Measurements from ENCODE around the gene RRP9. TPM values are rescaled to one million over a fixed set of nuclear protein-coding genes. Genes with fewer than 3 reads are reported as not detected.

The RRP9 gene
- total and polyA plus RNA-seq, 10 donors = 9.5 to 26.6 (median 14.1) TPM

DNA sequence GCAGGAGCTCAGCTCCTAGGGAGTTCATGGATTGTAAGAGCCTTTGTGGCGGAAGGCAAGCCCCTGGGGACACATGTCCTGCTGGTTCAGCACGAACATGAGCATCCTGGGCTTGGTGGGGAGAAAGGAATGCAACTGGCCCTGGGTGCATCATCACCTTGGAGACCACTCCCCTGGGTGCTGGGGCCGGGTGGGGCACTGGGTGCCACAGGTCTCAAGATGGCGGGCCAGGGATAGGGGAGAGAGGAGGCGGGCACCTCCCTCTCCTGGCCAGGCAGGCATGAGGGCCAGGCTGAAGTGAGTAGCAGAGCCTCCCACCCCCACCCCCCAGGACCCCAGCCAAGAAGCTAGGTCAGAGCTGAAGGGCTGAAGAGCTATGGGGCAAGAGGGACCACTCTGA, 24.8 kb upstream of the RRP9 start:
- peaks cover 0 to 8% (median 0%) of the 10 kb centered on the region in 6 donors for H3K36me3 ChIP-seq
- TF ChIP-seq POLR2AphosphoS5 (IDR thresholded peaks at IDR 0.05) = no peak
- no peak for DNase-seq
- peaks cover 0 to 18% (median 0%) of the 10 kb centered on the region in 7 donors for H3K27me3 ChIP-seq (replicated peaks in 1 of 7)
- peaks cover 0 to 77% (median 35%) of the 10 kb centered on the region in 6 donors for H3K4me1 ChIP-seq
- WGBS, 5 donors = 79 to 90% (median 84%) methylated on average over 3 to 5 of the region's 5 CpGs
- H3K9me3 ChIP-seq = no peaks in the 10 kb centered on the region
- peak overlapping the region in 3 of 8 donors; percentile 86 to 90 (median 89) for H3K27ac ChIP-seq
- intact Hi-C loops (cut with DNase I; ENCODE audit: low total_unique reads) = no loop called here
- H3K4me3 ChIP-seq = peak overlapping the region in 5 of 8 donors; percentile 54 to 86 (median 62)

DNA sequence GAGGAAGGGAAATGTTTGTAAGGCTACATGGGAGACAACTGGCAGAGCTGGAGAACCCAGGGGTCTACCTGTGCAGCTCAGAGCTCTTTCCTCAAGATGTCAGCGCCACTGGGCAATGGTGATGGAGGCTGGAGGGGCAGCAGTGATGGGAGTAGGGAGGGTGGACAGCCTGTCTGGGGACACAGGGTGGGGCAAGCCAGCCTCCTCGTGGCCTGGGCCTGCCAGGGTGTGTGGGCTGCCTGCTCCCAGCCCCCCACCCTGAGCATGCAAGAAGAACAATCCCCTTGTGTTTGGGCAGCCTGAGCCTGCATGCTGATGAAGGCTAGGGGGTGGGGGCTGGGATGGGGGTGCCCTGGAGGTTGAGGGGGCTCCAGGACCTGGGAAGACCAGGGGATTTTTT, 24.3 kb upstream of the RRP9 start:
- H3K4me3 ChIP-seq = peak overlapping the region in 1 of 8 donors; percentile 86
- DNase-seq = no peak
- H3K4me1 ChIP-seq = peaks cover 0 to 77% (median 35%) of the 10 kb centered on the region in 6 donors
- WGBS, 5 donors = 72 to 100% (median 80%) methylated on average over 2 of the region's 2 CpGs
- intact Hi-C loops (cut with DNase I; ENCODE audit: low total_unique reads) = no loop called here
- H3K27me3 ChIP-seq (replicated peaks in 1 of 7) = peaks cover 0 to 18% (median 0%) of the 10 kb centered on the region in 7 donors
- no peaks in the 10 kb centered on the region for H3K9me3 ChIP-seq
- no peak for TF ChIP-seq POLR2AphosphoS5 (IDR thresholded peaks at IDR 0.05)
- TF ChIP-seq, protein P1, sequence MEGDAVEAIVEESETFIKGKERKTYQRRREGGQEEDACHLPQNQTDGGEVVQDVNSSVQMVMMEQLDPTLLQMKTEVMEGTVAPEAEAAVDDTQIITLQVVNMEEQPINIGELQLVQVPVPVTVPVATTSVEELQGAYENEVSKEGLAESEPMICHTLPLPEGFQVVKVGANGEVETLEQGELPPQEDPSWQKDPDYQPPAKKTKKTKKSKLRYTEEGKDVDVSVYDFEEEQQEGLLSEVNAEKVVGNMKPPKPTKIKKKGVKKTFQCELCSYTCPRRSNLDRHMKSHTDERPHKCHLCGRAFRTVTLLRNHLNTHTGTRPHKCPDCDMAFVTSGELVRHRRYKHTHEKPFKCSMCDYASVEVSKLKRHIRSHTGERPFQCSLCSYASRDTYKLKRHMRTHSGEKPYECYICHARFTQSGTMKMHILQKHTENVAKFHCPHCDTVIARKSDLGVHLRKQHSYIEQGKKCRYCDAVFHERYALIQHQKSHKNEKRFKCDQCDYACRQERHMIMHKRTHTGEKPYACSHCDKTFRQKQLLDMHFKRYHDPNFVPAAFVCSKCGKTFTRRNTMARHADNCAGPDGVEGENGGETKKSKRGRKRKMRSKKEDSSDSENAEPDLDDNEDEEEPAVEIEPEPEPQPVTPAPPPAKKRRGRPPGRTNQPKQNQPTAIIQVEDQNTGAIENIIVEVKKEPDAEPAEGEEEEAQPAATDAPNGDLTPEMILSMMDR (IDR thresholded peaks at IDR 0.05 in 8 of 11, conservative IDR thresholded peaks at IDR 0.05 in 3 of 11) = no peak
- TF ChIP-seq POLR2A (IDR thresholded peaks at IDR 0.05) = no peak
- peaks cover 0 to 5% (median 0%) of the 10 kb centered on the region in 6 donors for H3K36me3 ChIP-seq
- H3K27ac ChIP-seq = no peak overlapping the region

DNA sequence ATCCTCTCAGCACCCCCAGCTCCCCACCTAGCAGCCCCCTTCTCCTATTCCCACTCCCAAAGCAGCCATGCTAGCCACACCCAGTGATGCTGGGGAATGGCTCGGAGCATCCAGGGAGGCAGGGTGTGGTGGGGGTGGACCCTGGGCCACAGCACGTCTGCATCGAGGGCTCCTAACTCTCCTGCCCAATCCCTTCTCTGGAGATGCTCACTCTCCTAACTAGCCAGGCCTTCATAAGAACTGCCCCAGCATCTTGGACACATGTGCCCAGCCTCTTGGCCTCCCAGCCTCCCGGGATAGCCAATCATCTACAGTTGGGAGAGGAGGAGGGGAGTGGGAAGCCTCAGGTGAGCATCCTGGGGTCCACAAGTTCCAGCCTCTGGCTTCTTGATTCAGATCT, 22.8 kb upstream of the RRP9 start:
- 77 to 97% (median 87%) methylated on average over 3 to 4 of the region's 4 CpGs for WGBS, 5 donors
- Histone ChIP-seq H3K4me1 (peaks cover 0 to 68% (median 35%) of the 10 kb centered on the region in 6 donors), H3K9me3 (no peaks in the 10 kb centered on the region), H3K36me3 (peaks cover 0 to 15% (median 0%) of the 10 kb centered on the region in 6 donors), H3K4me3 (no peak overlapping the region), H3K27ac (no peak overlapping the region), H3K27me3 (replicated peaks in 1 of 7) (peaks cover 0 to 18% (median 0%) of the 10 kb centered on the region in 7 donors)
- TF ChIP-seq POLR2AphosphoS5 (IDR thresholded peaks at IDR 0.05) (no peak), POLR2A (IDR thresholded peaks at IDR 0.05) (no peak)
- TF ChIP-seq, protein P1 (IDR thresholded peaks at IDR 0.05 in 8 of 11, conservative IDR thresholded peaks at IDR 0.05 in 3 of 11) = no peak
- intact Hi-C loops (cut with DNase I; ENCODE audit: low total_unique reads) = no loop called here
- DNase-seq = no peak

DNA sequence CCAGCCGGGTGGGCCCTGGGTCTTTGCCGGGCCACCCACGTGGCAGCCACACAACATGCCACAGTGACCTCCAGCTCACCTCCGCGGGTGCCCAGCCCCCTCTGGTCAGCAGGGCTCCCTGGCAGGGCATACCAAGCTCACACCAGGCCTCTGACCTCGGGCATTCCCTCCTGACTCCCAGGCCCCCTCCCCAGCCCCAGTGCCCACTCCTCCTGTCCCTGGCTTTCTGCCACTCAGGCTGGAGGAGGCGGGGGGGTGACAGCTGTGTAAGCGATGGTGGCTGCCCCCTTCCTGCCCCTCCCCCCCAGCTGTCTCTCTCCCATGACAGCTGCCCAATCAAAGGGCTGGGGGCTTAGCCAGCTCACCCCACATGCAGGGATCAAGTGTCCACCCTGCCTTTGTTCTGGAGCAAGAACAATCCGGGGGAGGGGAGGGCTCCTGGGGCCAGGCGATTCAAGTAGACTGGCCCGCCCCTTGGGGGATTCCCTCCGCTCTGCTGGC, 22.3 kb upstream of the RRP9 start:
- H3K4me1 ChIP-seq = peaks cover 0 to 62% (median 35%) of the 10 kb centered on the region in 6 donors
- H3K27me3 ChIP-seq (replicated peaks in 1 of 7) = peaks cover 0 to 18% (median 0%) of the 10 kb centered on the region in 7 donors
- no peak for DNase-seq
- intact Hi-C loops (cut with DNase I; ENCODE audit: low total_unique reads) = no loop called here
- TF ChIP-seq POLR2A (IDR thresholded peaks at IDR 0.05) (no peak), POLR2AphosphoS5 (IDR thresholded peaks at IDR 0.05) (no peak)
- TF ChIP-seq, protein P1 (IDR thresholded peaks at IDR 0.05 in 8 of 11, conservative IDR thresholded peaks at IDR 0.05 in 3 of 11) = no peak
- 62 to 86% (median 81%) methylated on average over 9 to 12 of the region's 12 CpGs for WGBS, 5 donors
- H3K27ac ChIP-seq = no peak overlapping the region
- H3K4me3 ChIP-seq = no peak overlapping the region
- peaks cover 0 to 20% (median 0%) of the 10 kb centered on the region in 6 donors for H3K36me3 ChIP-seq
- H3K9me3 ChIP-seq = no peaks in the 10 kb centered on the region
